HG03039 (cell line): Measurements from ENCODE around the gene ESYT2.

Source experiments
- ATAC-seq: cut with Tn5 transposase; IDR thresholded peaks from one replicate; pipeline ENCODE4 v1.9.1; 2021; ENCODE audit warnings: mild to moderate bottlenecking, moderate library complexity; ENCODE audit not compliant: unreplicated experiment

Gene ESYT2

GRCh38 chr7:158828133-158829020, 932 bp downstream of the ESYT2 start:
- no peak for ATAC-seq

DNA sequence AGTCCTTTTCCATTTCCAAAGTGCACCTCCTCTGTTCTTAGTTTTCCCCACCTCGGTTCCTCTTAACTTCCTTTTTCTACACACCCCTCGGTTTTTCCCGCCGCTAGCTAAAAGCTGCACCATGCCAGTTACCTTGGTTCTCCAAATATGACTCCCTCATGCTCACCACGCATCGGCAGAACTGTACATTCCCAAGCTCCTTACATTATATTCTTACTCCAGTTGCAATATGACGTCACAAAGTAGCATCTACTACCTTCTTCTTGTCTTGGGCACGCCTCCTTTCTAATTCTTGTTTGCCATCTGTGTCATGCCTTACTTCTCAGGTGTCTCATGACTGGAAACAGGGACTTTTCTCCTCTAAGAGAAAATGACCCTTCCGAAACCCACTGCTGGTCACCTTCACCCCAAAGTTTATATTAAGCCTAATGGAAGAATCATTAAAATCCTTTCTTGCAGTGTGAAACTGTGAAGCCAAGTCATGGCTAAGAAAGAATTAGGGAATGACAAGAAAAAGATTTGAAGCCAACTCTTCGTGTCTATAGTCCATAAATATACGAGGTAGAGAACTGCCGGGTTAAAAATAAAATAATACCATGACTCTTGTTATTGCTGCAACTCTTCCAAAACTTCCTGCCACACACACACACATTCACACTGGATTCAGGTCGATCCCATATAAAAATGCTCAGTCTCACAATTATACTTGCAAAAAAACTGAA, 1.7 kb downstream of the ESYT2 start:
- ATAC-seq = no peak

GRCh38 chr7:158825628-158826289, 3.5 kb downstream of the ESYT2 start:
- no peak for ATAC-seq

DNA sequence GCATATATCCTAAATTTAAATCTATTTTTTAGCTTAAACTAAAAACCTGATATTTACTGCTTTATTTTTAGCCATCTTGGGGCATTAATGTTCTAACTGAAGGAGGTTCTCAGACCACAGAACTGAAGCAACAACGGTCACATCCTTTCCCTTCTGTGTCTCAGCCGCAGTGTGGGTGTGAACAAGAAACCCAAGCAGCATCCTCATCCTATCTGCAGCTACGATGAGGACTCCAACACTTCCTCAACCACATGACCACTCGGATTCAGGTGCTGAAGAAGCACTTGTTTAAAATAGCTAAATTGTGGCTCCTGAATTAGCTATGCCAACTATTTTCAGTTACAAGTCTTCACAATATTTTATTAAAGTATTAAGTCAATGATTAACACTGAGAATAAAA, 5.3 kb downstream of the ESYT2 start:
- ATAC-seq = peak; percentile 55

GRCh38 chr7:158821171-158822031, 7.9 kb downstream of the ESYT2 start:
- no peak for ATAC-seq

GRCh38 chr7:158820656-158821055, 8.7 kb downstream of the ESYT2 start:
- ATAC-seq = no peak

- ATAC-seq = no peak
These were observed 9.6 kb downstream of the ESYT2 start for GRCh38 chr7:158819571-158820203.

DNA sequence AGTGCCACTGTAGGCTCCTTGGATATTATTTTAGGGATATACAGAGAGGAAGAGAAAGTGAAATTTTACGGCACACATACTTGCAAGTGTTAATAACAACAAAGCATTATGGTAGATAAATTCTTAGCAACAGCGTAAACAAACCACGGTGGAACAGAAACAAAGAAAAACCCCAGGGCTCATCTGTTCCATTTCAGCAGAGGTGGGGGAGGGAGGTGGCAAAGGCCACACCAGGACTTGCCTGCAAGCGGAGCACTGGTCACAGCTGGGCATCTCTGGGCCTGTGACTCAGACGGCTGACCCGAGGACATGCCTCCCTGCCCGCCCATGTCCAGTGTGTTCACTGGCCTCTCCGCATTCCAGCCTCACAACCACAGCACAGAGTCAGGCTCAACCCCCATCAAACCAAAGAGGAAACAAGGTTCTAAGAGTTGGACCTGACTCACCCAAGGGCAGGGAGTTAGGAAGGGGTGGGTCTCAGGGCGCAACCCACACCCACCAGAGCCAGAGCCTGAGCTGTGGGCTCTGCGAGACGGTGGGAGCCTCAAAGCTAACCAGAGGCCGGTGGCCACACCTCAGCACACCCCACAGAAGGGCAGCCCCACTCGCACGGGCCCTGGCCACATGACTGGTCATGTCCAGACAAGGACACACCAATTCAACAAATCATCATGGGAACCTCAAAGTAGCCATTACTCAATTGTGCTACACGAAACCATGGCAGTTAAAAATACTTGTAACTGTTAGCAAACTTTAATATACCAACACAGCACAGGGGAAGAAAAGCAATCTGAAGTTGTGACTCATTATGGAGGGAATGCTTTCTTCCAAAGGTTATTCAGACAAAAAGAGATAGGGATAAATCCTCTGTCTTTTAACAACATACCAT, 10.7 kb downstream of the ESYT2 start:
- peak; percentile 79 for ATAC-seq

DNA sequence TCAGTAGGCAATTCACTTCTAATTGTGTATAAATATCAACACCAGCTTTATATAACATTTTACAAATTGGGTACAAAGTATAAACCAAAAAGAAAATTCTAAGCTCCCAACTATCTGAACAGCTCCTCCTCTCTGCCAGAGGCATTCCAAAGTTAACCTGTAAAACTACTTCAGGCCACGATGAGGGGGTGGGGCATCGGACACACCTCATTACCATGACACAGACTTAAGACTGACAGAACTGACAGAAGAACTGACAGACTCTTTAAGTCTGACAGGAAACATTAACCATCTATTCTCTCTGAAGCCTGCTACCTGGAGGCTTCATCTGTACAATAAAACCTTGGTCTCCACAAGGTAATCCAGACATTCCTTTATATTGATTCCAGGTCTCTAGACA, 12.3 kb downstream of the ESYT2 start:
- no peak for ATAC-seq

DNA sequence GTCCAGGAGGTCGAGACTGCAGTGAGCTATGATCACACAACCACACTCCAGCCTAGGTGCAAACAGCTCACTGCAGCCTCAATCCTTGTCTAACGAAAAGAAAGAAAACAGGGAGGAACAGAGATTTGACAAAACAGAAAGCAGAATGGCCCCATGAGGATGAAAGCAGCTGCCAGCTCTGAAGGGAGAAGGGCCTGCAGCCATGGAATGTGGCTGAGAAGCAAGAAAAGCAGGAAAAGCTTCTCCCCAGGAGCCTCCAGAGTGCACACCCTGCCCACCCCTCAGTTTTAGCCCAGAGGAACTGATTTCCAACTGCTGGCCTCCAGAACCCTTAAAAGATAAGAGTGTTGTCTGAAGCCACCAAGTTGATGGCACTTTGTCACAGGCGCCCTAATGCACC, 13.0 kb downstream of the ESYT2 start:
- ATAC-seq = no peak

GRCh38 chr7:158815800-158816128, 13.5 kb downstream of the ESYT2 start:
- no peak for ATAC-seq

- no peak for ATAC-seq
These were observed 14.1 kb downstream of the ESYT2 start for GRCh38 chr7:158815083-158815799.

- no peak for ATAC-seq
These were observed 14.7 kb downstream of the ESYT2 start for GRCh38 chr7:158814637-158815036.

DNA sequence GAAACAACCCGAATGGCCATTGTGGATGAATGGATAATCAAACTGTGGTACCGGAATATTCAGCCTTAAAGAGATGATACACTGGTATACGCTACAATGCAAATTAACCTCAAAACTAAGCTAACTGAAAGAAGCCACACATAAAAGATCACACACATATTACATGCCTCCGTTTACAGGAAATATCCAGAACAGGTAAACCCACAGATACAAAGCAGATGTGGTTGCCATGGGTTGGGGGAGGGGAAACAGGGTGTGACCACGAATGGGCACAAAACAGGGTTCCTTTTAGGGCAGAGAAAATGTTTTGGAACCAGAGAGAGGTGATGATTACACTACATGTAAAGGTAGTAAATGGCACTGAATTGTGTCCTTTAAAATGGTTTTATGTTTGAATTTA, 16.6 kb downstream of the ESYT2 start:
- ATAC-seq = no peak

GRCh38 chr7:158811894-158812293, 17.4 kb downstream of the ESYT2 start:
- no peak for ATAC-seq

DNA sequence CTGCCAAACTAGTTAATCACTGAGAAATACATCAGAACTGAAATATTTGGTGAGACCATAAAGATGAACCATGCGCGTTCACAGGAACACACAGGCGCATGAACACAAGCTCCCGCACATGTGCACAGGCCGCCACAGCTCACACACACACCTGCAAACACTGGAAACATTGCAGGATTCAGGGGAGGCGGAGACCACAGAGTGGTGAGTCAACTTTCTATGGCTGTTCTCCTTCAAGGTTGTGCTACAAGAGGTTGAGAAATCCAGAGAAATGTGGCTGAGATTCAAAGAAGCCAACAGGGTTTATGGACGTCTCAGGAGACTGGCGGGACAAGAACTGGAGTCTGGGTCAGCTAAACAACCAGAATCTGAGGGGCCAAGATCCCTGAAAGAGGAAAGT, 17.8 kb downstream of the ESYT2 start:
- no peak for ATAC-seq

DNA sequence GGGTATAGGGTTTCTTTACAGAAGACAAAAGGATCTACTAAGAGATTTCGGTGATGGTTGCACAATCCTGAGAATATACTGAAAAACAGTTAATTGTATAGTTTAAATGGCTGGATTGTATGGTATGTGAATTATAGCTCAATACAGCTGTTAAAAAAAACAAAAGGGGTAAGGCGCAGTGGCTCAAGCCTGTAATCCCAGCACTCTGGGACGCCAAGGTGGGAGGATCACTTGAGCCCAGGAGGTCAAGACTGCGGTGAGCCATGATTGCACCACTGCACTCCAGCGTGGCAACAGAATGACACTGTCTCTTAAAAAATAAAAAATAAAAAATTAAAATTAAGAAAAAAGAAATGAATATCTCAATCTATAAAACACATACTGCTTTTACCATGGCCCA, 18.5 kb downstream of the ESYT2 start:
- ATAC-seq = no peak

DNA sequence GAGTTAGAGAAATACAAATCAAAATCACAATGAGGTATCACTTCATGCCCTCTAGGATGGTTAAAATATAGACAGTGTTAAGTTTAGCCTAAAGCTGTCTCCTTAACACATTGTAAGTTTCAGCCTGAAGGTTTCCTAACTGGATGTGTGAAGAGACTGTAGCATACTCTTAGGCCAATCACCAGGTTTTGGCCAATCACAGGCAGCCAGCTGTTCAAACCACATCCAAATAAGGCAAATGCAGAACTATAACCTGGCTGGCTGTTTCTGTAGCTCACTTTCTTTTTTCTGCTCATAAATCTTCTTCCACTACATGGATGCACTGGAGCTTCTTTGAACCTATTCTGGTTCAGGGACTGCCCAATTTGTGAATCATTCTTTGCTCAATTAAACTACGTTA, 19.7 kb downstream of the ESYT2 start:
- ATAC-seq = peak; percentile 87

DNA sequence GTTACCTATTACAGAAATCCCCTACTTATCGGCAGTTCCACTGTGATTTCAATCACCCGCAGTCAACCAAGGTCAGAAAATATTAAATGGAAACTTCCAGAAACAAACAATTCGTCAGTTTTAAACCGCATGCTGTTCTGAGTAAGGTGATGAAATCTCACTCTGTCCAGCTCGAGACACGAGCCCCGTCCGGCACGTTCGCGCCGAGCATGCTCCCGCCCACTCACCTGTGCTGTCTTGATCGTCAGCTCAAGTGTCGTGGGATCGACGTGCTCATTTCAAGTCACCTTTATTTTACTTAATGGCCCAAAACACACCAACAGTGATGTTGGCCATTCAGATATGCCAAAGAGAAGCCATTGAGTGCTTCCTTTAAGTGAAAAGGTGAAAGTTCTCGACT, 21.2 kb downstream of the ESYT2 start:
- no peak for ATAC-seq
